Measurements from ENCODE around the gene CTDP1.

DNA sequence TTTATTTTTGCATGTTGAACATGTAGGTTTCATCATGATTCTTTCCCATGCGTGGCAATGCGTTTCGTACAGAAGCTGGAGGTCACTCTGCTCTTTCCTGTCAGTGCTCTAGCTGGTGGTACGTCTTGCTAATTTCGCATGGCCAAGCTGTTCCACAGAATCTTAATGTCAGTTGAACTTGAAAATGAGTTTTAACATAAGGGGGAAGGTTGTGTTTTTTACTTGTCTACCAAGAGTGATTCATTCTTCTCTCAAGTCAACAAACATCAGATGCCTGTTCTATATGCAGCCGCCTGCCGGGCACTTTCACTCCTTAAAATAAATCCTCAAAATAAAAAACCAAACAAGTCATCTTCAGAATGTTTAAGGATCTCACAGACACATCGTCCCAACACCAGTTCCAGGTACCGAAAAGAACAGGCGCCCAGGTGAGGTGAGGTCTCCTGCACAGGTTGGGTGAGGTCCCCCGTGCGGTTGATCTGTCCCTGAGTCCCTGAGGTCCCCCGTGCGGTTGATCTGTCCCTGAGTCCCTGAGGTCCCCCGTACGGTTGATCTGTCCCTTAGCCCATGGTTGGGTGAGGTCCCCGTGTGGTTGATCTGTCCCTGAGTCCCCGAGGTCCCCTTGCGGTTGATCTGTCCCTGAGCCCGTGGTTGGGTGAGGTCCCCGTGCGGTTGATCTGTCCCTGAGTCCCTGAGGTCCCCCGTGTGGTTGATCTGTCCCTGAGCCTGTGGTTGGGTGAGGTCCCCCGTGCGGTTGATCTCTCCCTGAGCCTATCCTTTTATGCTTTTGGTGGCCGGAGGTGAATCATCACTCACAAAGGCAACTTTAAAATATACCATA, 61.1 kb downstream of the CTDP1 start:
- TF ChIP-seq, protein P1, sequence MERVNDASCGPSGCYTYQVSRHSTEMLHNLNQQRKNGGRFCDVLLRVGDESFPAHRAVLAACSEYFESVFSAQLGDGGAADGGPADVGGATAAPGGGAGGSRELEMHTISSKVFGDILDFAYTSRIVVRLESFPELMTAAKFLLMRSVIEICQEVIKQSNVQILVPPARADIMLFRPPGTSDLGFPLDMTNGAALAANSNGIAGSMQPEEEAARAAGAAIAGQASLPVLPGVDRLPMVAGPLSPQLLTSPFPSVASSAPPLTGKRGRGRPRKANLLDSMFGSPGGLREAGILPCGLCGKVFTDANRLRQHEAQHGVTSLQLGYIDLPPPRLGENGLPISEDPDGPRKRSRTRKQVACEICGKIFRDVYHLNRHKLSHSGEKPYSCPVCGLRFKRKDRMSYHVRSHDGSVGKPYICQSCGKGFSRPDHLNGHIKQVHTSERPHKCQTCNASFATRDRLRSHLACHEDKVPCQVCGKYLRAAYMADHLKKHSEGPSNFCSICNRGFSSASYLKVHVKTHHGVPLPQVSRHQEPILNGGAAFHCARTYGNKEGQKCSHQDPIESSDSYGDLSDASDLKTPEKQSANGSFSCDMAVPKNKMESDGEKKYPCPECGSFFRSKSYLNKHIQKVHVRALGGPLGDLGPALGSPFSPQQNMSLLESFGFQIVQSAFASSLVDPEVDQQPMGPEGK (CRISPR knock-in tag; IDR thresholded peaks at IDR 0.05; ENCODE audit: borderline replicate concordance) = no peak
- no peak for TF ChIP-seq ISL1 (CRISPR knock-in tag; IDR thresholded peaks at IDR 0.05)
- no peak for TF ChIP-seq RARB (CRISPR knock-in tag; IDR thresholded peaks at IDR 0.05)
- TF ChIP-seq ZNF565 (CRISPR knock-in tag; conservative IDR thresholded peaks at IDR 0.05; ENCODE audit: low read depth) = no peak
- no peak for TF ChIP-seq ARNTL (CRISPR knock-in tag; IDR thresholded peaks at IDR 0.05; ENCODE audit: borderline replicate concordance, low read depth)
- TF ChIP-seq TOX (CRISPR knock-in tag; IDR thresholded peaks at IDR 0.05; ENCODE audit: borderline replicate concordance) = no peak
